Fibroblast of skin of scalp (primary cell): ENCODE results near the gene CIITA.
"Not testable (repeated sequence)": the region's sequence is repeated elsewhere in the genome, so short reads cannot be mapped to it uniquely, and the experiment has no call there.

ENCODE experiments used
- DNase-seq: peaks from one replicate; pipeline ENCODE4 v3.0.0-alpha.2; 2013

The CIITA gene

GRCh38 chr16:10936272-10936984 lies 59.4 kb downstream of the CIITA start:
- no peak for DNase-seq

DNA sequence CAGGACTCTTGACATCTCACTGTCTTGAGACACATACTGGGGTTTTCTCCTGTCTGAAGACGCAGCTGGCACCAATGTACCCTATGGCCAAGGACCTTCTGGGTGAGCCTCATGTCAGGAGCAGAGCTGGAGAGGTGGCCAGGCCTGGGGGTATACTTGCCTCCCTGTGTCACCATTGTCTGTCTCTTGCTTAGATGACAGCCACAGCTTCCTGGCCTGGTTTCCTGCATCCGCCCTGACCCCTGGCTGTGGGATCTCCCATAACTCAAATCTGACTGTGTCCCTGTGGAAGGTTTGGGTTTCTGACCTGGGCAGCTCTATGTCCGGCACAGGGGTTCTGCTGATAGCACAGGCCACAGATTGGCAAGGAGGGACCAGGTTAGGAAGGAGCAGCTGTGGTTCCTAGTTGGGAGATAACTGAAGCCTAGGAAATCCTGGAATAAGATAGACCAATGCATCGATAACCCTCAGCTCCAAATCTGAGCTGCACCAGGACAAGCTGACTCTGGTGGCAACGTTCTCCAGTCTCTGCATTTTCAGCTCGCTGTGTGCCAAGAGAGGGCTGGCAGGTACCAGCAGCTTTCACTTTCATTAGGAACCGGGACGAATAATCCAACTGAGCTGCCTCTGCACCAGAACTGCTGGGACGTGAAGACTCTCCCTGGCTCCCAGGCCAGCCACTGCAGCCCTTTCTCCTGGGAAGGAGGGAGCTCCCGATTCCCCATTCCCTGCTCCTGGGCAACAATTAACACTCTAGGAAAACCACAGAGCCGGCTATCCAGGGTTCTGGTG lies 60.3 kb downstream of the CIITA start:
- DNase-seq: no peak

- DNase-seq: no peak
Observed at GRCh38 chr16:10938321-10938720, 61.3 kb downstream of the CIITA start.

- no peak for DNase-seq
Observed at GRCh38 chr16:10938796-10939648, 62.0 kb downstream of the CIITA start.

GRCh38 chr16:10939649-10940234 lies 62.7 kb downstream of the CIITA start:
- DNase-seq: no peak

DNA sequence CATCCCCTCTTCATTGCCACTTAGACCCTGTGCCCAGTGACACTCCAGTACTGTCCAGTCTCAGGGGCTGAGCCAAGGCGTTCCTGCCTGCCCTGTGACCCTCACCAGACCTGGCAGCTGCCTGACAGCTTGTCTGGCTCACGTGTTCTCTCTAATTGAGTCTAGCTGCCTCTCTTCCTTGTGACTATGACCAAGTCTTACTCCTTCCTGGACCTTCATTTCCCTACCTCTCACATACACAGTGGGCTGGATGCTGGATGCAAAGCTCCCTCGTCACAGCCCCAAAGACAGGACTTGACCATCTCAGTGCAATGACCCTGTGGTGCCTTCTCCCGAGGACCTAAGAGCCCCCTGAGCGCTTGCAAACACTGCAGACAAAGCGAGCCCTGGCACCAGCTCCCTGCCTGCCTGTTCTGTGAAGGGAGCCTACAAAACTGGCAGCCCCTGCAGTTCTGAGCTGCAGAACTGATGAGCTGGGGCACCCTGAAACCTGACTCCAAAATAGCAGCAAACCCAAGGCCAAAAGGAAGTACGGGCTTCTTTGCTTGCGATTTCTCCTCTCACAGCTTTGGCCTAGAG lies 63.6 kb downstream of the CIITA start:
- no peak for DNase-seq

DNA sequence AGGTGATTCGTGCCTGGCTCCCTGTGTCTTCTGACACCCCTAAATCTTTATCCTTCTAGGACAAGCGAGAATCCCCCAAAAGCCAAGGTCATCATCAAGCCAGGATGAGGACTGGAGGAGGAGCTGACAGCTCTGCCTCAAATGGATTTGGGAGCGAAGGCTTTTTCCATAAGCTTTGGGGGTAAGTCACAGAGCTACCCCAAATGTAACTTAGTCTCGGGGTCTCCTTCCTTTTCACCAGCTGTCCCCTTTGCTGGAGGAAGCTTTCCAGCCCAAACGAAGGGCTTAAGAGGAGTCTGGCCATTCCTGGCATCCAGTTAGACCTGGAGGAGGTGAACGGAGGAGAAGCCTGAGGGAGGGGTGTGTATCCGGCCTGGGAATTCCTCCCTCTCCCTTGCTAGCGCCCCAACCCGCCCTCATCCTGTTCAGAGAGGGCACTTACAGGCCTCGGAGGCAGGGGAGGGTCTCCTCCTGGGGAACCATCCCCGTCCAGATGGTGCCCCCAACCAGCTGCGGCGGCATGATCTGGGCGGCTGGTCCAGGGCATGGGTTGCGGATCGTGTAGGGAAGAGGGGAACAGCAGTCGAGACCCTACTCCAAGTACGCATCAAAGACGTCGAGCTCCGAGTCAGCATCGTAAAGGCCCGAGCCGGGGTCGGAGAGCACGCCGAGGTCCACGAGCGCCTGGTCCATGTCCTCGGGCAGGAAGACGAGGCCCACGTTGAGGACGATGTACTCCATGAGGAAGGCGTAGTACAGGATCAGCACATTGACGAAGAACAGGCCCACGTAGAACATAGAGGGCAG lies 64.3 kb downstream of the CIITA start:
- no peak for DNase-seq

DNA sequence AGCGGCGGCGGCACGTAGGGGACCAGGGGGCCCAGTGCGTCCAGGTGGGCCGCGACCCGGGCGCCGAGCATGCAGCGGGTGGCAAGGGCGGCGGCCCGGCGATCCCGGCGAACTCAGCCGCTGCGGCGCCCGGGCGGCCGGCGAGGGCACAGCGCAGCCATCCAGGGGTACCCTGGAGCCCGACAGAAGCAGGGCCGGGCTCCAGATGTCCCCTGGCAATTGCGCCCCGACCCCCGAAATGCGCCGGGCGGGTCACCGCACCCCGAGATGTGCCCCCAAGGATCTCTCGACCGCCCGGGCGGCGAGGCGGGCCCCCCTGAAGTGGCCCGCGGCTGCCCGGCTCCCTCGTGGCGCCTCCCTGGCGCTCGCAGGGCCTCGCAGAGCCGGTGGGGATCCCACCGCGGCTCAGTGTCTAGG lies 64.9 kb downstream of the CIITA start:
- DNase-seq: not testable (repeated sequence)

GRCh38 chr16:10942352-10943063 lies 65.5 kb downstream of the CIITA start, which contains the start of gene DEXI:
Gene DEXI (minus strand): TSS chr16:10942468. CDS start chr16:10942005, 463 bp downstream.
- DNase-seq: peak; percentile 92

DNA sequence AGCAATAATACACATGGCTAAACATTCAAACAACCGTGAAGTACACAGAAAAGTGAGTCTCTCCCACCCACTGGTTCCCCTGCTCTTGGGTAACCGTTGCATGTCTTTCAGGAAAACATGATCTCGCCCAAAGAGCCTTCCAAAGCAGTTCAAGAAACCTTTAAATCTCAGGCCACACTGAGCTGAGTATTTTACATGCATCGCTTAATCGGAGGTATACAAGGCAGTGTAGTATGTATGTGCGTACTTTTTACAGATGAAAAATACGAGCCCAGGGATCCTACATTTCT lies 66.0 kb downstream of the CIITA start:
- no peak for DNase-seq

DNA sequence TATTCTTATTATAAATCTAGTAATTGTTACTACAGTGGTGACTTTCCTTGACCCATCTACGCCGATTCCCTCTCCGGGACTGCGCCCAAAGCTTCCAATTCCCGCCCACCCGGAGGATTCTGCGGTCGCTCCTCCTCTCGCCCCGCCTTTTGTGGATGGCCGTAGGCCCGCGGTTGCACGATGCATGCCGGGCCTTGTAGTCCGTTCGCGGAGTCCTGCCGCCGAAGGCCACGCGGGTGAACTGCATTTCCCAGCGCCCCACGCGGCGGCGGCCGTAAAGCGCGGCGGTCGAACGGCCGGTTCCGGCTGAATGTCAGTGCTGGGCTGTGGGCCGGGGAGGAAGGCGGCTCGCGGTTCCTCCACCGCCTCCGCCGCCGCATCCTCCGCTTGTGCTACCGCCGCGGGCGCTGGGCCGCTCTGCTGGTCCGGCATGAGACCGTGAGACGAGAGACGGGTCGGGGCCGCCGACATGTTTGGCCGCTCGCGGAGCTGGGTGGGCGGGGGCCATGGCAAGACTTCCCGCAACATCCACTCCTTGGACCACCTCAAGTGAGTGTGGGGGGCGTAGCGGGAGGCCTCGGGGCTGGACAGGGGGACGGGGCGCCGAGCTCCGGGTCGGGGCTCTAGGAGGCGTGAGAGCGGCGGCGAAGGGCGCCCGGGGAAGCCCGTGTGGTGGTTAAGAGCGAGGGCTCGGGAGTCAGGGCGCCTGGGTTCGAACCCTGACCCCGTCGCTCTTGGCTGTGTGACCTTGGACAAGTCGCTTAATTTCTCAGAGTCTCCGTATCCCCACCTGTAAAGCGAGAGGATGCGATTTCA lies 67.5 kb downstream of the CIITA start, which contains the start of gene CLEC16A:
Gene CLEC16A, plus strand, starts transcription at position 316 of the 816 bp plus-strand sequence. Its CDS starts 154 bp downstream, at position 470.
- DNase-seq: peak; percentile 96

GRCh38 chr16:10945065-10945787 lies 68.2 kb downstream of the CIITA start:
- DNase-seq: no peak

DNA sequence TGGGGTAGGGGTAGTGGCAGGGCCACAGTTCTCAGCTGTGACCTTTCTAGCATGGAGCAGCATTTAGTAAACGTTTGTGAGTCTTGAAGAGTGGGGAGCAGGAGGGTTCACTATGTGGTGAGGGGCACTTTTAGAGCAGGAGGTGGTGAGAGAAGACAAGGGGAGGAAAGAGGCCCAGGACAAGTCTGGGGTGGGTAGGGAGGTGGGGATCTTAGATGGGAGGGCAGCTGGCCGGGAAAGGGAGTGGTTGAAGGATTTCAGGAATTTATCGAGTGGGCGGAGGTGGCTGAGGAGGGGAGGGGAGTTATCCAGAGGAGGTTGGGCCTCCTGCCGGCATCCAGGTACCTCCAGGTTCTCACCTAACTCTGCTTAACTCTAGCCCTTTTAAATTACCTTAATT lies 69.3 kb downstream of the CIITA start:
- DNase-seq: no peak

DNA sequence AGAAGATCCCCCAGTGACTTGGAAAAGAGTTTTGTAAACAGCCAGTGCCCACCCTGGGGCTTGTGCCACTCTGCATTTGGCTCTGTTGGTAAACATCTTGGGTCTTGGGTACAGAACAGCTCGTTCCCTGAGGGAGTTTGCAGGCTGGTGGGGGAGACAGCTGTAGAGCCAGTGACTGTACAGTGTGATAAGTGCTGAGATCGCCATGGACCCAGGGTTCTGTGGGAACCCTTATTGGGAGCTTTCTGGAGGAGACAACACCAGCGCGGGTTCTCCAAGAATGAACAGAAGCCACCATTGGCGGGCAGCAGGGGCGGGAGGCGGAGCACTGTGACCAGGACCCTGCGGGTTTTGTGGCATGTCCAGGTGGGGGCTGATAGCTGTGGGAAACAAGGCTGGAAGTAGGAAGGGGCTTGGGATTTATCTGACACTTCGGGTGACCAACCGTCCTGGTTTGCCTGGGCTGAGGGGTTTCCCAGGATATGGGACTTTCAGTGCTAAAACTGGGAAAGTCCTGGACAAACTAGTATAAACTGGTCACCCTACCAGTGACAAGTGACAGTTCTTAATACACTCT lies 70.3 kb downstream of the CIITA start:
- no peak for DNase-seq

- peak; percentile 81 for DNase-seq
Observed at GRCh38 chr16:10949424-10949970, 72.5 kb downstream of the CIITA start.

DNA sequence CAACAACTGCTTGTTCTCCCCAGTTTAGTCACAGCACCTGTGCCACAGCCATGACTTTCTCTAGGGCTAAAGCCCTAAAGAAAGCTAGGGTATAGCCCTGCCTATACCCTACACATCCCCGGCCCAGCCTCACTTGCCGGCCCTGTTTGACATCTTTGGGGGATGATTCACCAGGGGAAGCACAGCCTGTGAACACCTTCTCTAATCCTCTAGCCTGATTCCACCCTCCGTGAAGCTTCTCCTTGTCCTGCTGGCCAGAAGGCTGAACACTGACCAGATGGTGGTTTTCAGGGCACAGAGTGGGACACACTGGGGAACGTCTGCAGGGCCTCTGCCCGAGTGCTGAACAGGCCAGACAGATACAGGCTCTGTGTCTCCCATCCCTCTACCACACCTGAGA lies 73.4 kb downstream of the CIITA start:
- no peak for DNase-seq

DNA sequence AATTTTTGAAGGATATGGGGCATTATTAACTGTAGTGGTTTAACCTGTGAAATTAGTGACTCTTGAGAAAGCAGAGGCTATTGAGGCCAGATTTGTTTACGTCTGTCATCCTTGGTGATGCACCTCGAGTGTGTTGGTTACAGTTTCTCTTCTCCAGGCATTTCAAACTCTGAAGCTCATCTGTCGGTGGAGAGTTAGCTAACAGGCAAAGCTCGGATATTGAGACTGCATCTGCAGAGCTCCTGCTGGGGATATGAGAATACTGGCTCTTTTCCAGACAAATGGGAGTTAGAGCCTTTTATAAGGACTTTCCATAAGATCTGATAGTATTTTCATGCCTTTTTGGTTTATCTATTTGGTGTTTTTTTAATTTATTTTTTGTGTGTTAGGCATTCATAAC lies 74.0 kb downstream of the CIITA start:
- peak; percentile 34 for DNase-seq

- no peak for DNase-seq
Observed at GRCh38 chr16:10954903-10955302, 77.9 kb downstream of the CIITA start.
